ENCODE measurements around the gene FAAP20. TPM values are rescaled to one million over a fixed set of nuclear protein-coding genes. Genes with fewer than 3 reads are reported as not detected.

FAAP20 gene
- total RNA-seq, 4 donors from 2014 or later: 42.2 to 82.2 (median 50.2) TPM

GRCh38 chr1:2181752-2182151 lies 12.8 kb downstream of the FAAP20 start:
- H3K27ac ChIP-seq: no peak overlapping the region
- intact Hi-C loops (cut with DNase I): no loop called here
- peaks cover 5 to 17% of the 10 kb centered on the region in 2 donors for H3K36me3 ChIP-seq
- no peaks in the 10 kb centered on the region for H3K9me3 ChIP-seq
- WGBS, 2 donors: 91 to 92% methylated on average over 11 of the region's 11 CpGs
- no peak for DNase-seq
- no peak overlapping the region for H3K4me3 ChIP-seq (replicated peaks in 1 of 3)
- H3K4me1 ChIP-seq: no peaks in the 10 kb centered on the region
- TF ChIP-seq POLR2A (IDR thresholded peaks at IDR 0.05) (no peak), CTCF (IDR thresholded peaks at IDR 0.05) (no peak)
- H3K27me3 ChIP-seq: no peaks in the 10 kb centered on the region

- Histone ChIP-seq H3K27me3 (no peaks in the 10 kb centered on the region), H3K4me3 (replicated peaks in 1 of 3) (no peak overlapping the region), H3K4me1 (no peaks in the 10 kb centered on the region), H3K36me3 (peaks cover 5 to 17% of the 10 kb centered on the region in 2 donors), H3K9me3 (no peaks in the 10 kb centered on the region), H3K27ac (no peak overlapping the region)
- no peak for DNase-seq
- intact Hi-C loops (cut with DNase I): no loop called here
- WGBS, 2 donors: 94% methylated on average over 13 to 14 of the region's 14 CpGs
- TF ChIP-seq CTCF (IDR thresholded peaks at IDR 0.05) (no peak), POLR2A (IDR thresholded peaks at IDR 0.05) (no peak)
Measured at GRCh38 chr1:2181271-2181670, 13.3 kb downstream of the FAAP20 start.

- H3K4me1 ChIP-seq: no peaks in the 10 kb centered on the region
- H3K36me3 ChIP-seq: peaks cover 5 to 14% of the 10 kb centered on the region in 2 donors
- H3K4me3 ChIP-seq (replicated peaks in 1 of 3): no peak overlapping the region
- no peak overlapping the region for H3K27ac ChIP-seq
- no peak for DNase-seq
- intact Hi-C loops (cut with DNase I): no loop called here
- TF ChIP-seq POLR2A (IDR thresholded peaks at IDR 0.05) (no peak), CTCF (IDR thresholded peaks at IDR 0.05) (no peak)
- no peaks in the 10 kb centered on the region for H3K27me3 ChIP-seq
- WGBS, 2 donors: 90 to 93% methylated on average over 54 to 55 of the region's 58 CpGs
- H3K9me3 ChIP-seq: no peaks in the 10 kb centered on the region
Measured at GRCh38 chr1:2180297-2181245, 14.0 kb downstream of the FAAP20 start.

- peaks cover 3 to 5% of the 10 kb centered on the region in 2 donors for H3K36me3 ChIP-seq
- no peak overlapping the region for H3K27ac ChIP-seq
- 80 to 89% methylated on average over 19 to 23 of the region's 28 CpGs for WGBS, 2 donors
- H3K9me3 ChIP-seq: no peaks in the 10 kb centered on the region
- TF ChIP-seq CTCF (IDR thresholded peaks at IDR 0.05) (no peak), POLR2A (IDR thresholded peaks at IDR 0.05) (no peak)
- H3K4me1 ChIP-seq: no peaks in the 10 kb centered on the region
- H3K27me3 ChIP-seq: no peaks in the 10 kb centered on the region
- intact Hi-C loops (cut with DNase I): loop anchor here (10.0 kb wide), 1 partner anchor 125 kb away; the partner anchor contains the start of gene PRKCZ
- H3K4me3 ChIP-seq (replicated peaks in 1 of 3): no peak overlapping the region
- no peak for DNase-seq
Measured at GRCh38 chr1:2179283-2180013, 15.1 kb downstream of the FAAP20 start.
